IMR-90 (cell line): Measurements from ENCODE around the gene SEMA5A. TPM values are rescaled to one million over a fixed set of nuclear protein-coding genes. Genes with fewer than 3 reads are reported as not detected.

ENCODE experiments used
- ATAC-seq: fragments of 200-7000 bp; cut with Tn5 transposase; 2 replicates; pipeline ENCODE4 v1.9.1; 2020; ENCODE audit warnings: low read depth, mild to moderate bottlenecking, moderate library complexity
- BruUV-seq: library from RNA; stranded (reverse); fragments of 400-500 nt; replicated peaks from 2 replicates; lab custom pipeline; 2021; lab: Mats Ljungman, UMichigan
- CTCF ChIA-PET: fragments of 300-600 bp; formaldehyde crosslinking; extraction: SDS; loops from one replicate; lab custom pipeline; 2021; ENCODE audit warnings: antibody characterized with exemption; lab: Yijun Ruan, JAX
- POLR2A ChIA-PET: fragments of 300-600 bp; sonication (Branson Sonifier 250); formaldehyde crosslinking; loops from one replicate; lab custom pipeline; 2022; ENCODE audit warnings: antibody characterized with exemption; ENCODE audit not compliant: unreplicated experiment; lab: Charles Lee
- DNase-seq: peaks from one replicate; pipeline ENCODE4 v3.0.0; 2013
- H2AFZ ChIP-seq: replicated peaks from 2 replicates; pipeline ENCODE3; 2013; ENCODE audit warnings: low read length, mild to moderate bottlenecking; ENCODE audit not compliant: poor library complexity
- H2AK5ac ChIP-seq: 2 replicates; pipeline ENCODE4 v1.6.1; 2013; ENCODE audit warnings: low read depth, low read length, inconsistent platforms
- H2AK9ac ChIP-seq: replicated peaks from 2 replicates; pipeline ENCODE3; 2013; ENCODE audit warnings: mild to moderate bottlenecking, low read depth, low read length, moderate library complexity; ENCODE audit not compliant: poor library complexity
- H2BK120ac ChIP-seq: 2 replicates; pipeline ENCODE4 v1.6.1; 2013; ENCODE audit warnings: low read depth, low read length, inconsistent platforms
- H2BK15ac ChIP-seq: 3 replicates; pipeline ENCODE4 v1.6.1; 2013; ENCODE audit warnings: low read depth, low read length, inconsistent platforms
- H2BK20ac ChIP-seq: 2 replicates; pipeline ENCODE4 v1.6.1; 2013; ENCODE audit warnings: low read depth, mild to moderate bottlenecking, inconsistent platforms, low read length, moderate library complexity
- H2BK5ac ChIP-seq: 2 replicates; pipeline ENCODE4 v1.6.1; 2013; ENCODE audit warnings: mild to moderate bottlenecking, low read depth, low read length, inconsistent platforms; ENCODE audit not compliant: poor library complexity, severe bottlenecking
- H3K14ac ChIP-seq: replicated peaks from 2 replicates; pipeline ENCODE4 v1.6.1; 2013; ENCODE audit warnings: low read depth, low read length, inconsistent platforms
- H3K18ac ChIP-seq: 2 replicates; pipeline ENCODE4 v1.6.1; 2013; ENCODE audit warnings: low read depth, low read length, control low read depth
- H3K23ac ChIP-seq: 2 replicates; pipeline ENCODE4 v1.6.1; 2013; ENCODE audit warnings: low read depth, low read length, inconsistent platforms
- H3K27ac ChIP-seq: 2 replicates; pipeline ENCODE4 v1.5.1; 2013; ENCODE audit warnings: mild to moderate bottlenecking, control low read depth, low read length; ENCODE audit not compliant: insufficient read depth
- H3K27me3 ChIP-seq: 2 replicates; pipeline ENCODE4 v1.6.1; 2013; ENCODE audit warnings: low read length; ENCODE audit not compliant: control insufficient read depth, insufficient read depth
- H3K36me3 ChIP-seq: 2 replicates; pipeline ENCODE4 v1.6.1; 2013; ENCODE audit warnings: low read length, mixed read lengths; ENCODE audit not compliant: control insufficient read depth, insufficient read depth
- H3K4ac ChIP-seq: 2 replicates; pipeline ENCODE4 v1.6.1; 2013; ENCODE audit warnings: low read depth, low read length, inconsistent platforms
- H3K4me1 ChIP-seq: 2 replicates; pipeline ENCODE4 v1.6.1; 2013; ENCODE audit warnings: low read length, mixed read lengths; ENCODE audit not compliant: control insufficient read depth, insufficient read depth
- H3K4me2 ChIP-seq: 2 replicates; pipeline ENCODE4 v1.6.1; 2013; ENCODE audit warnings: low read depth, mild to moderate bottlenecking, control low read depth, low read length, moderate library complexity
- H3K4me3 ChIP-seq: 2 replicates; pipeline ENCODE4 v1.5.1; 2013; ENCODE audit warnings: low read depth, mild to moderate bottlenecking, control low read depth, low read length, moderate library complexity; ENCODE audit not compliant: insufficient read depth
- H3K56ac ChIP-seq: 2 replicates; pipeline ENCODE4 v1.6.1; 2013; ENCODE audit warnings: low read length, inconsistent platforms; ENCODE audit not compliant: insufficient read depth; ENCODE audit errors: extremely low read depth
- H3K79me1 ChIP-seq, 2 experiments: 2 replicates each; pipeline ENCODE4 v1.6.1; 2013; ENCODE audit warnings: low read length in 2 of 2, inconsistent platforms in 1 of 2, low read depth in 1 of 2
- H3K9ac ChIP-seq: 2 replicates; pipeline ENCODE4 v1.6.1; 2013; ENCODE audit warnings: low read depth, low read length, control low read depth
- H3K9me1 ChIP-seq: 2 replicates; pipeline ENCODE4 v1.6.1; 2013; ENCODE audit warnings: low read length, inconsistent platforms; ENCODE audit not compliant: insufficient read depth
- H3K9me3 ChIP-seq: 2 replicates; pipeline ENCODE4 v1.6.1; 2013; ENCODE audit warnings: low read length; ENCODE audit not compliant: control insufficient read depth, insufficient read depth
- H4K20me1 ChIP-seq: 2 replicates; pipeline ENCODE4 v1.6.1; 2013; ENCODE audit warnings: low read length, inconsistent platforms; ENCODE audit not compliant: insufficient read depth
- H4K5ac ChIP-seq: 2 replicates; pipeline ENCODE4 v1.6.1; 2013; ENCODE audit warnings: mild to moderate bottlenecking, low read depth, low read length, control low read depth
- H4K8ac ChIP-seq, 2 experiments: 2 replicates each; pipeline ENCODE4 v1.6.1; 2013; ENCODE audit warnings: low read depth in 2 of 2, low read length in 2 of 2, control low read depth in 1 of 2, inconsistent platforms in 1 of 2
- H4K91ac ChIP-seq: 2 replicates; pipeline ENCODE4 v1.6.1; 2013; ENCODE audit warnings: low read depth, low read length, inconsistent platforms; ENCODE audit not compliant: insufficient read depth
- BHLHE40 ChIP-seq: fragments of 150-350 bp; IDR thresholded peaks from 2 replicates; pipeline ENCODE4 v1.6.1; 2016; ENCODE audit warnings: mild to moderate bottlenecking, low read depth, low read length
- CEBPB ChIP-seq: IDR thresholded peaks from 2 replicates; pipeline ENCODE4 v1.6.1; 2012; ENCODE audit warnings: low read depth, low read length, improper control_type of control experiment
- CHD1 ChIP-seq: IDR thresholded peaks from 2 replicates; pipeline ENCODE4 v1.6.1; 2012; ENCODE audit warnings: low read depth, low read length, improper control_type of control experiment
- CTCF ChIP-seq: conservative IDR thresholded peaks from 2 replicates; pipeline ENCODE4 v1.5.1; 2012; ENCODE audit warnings: mild to moderate bottlenecking, low read depth, low read length, improper control_type of control experiment
- FOS ChIP-seq: fragments of 150-350 bp; IDR thresholded peaks from 2 replicates; pipeline ENCODE4 v1.6.1; 2016; ENCODE audit warnings: low read depth, low read length
- MAFK ChIP-seq: IDR thresholded peaks from 2 replicates; pipeline ENCODE4 v1.6.1; 2012; ENCODE audit warnings: low read depth, low read length, improper control_type of control experiment
- MAZ ChIP-seq: IDR thresholded peaks from 2 replicates; pipeline ENCODE4 v1.6.1; 2012; ENCODE audit warnings: low read depth, mild to moderate bottlenecking, low read length, improper control_type of control experiment, moderate library complexity, borderline replicate concordance
- MXI1 ChIP-seq: IDR thresholded peaks from 2 replicates; pipeline ENCODE4 v1.6.1; 2012; ENCODE audit warnings: low read depth, mild to moderate bottlenecking, low read length, moderate library complexity, borderline replicate concordance
- NFE2L2 ChIP-seq: fragments of 150-350 bp; IDR thresholded peaks from 2 replicates; pipeline ENCODE4 v1.6.1; 2016; ENCODE audit warnings: low read depth, mild to moderate bottlenecking, low read length
- POLR2A ChIP-seq: IDR thresholded peaks from 2 replicates; pipeline ENCODE4 v1.6.1; 2012; ENCODE audit warnings: mild to moderate bottlenecking, low read depth, low read length
- RAD21 ChIP-seq: IDR thresholded peaks from 2 replicates; pipeline ENCODE4 v1.6.1; 2012; ENCODE audit warnings: low read length, improper control_type of control experiment
- RCOR1 ChIP-seq: IDR thresholded peaks from 2 replicates; pipeline ENCODE4 v1.6.1; 2012; ENCODE audit warnings: mild to moderate bottlenecking, low read length, improper control_type of control experiment; ENCODE audit not compliant: insufficient replicate concordance
- RFX5 ChIP-seq: IDR thresholded peaks from 2 replicates; pipeline ENCODE4 v1.8.0; 2012; ENCODE audit warnings: low read depth, mild to moderate bottlenecking, low read length, moderate library complexity
- WGBS, 2 experiments: methylation state at CpG; one replicate each; pipeline versions ENCODE4 v1.1.5 to v1.1.7; 2013; ENCODE audit warnings: missing lambda C conversion rate in 2 of 2; ENCODE audit not compliant: insufficient read length in 1 of 2; ENCODE audit errors: extremely low coverage in 2 of 2; 5-methylcytosine and 5-hydroxymethylcytosine counted together
- dilution Hi-C: fragments of 300-500 bp; cut with HindIII; formaldehyde crosslinking; loops from one replicate; pipeline ENCODE4 v1.14.3; 2018; ENCODE audit warnings: low sequenced_read_pairs; ENCODE audit not compliant: unreplicated experiment
- in situ Hi-C: fragments of 300-500 bp; cut with MboI; formaldehyde crosslinking; loops from 3 replicates; pipeline ENCODE4 v1.14.3; 2019; ENCODE audit warnings: low sequenced_read_pairs, inconsistent platforms, mixed read lengths
- intact Hi-C: fragments of 100-400 bp; cut with micrococcal nuclease; formaldehyde crosslinking; loops from 2 replicates; pipeline ENCODE4 v1.10.0; 2022
- polyA plus RNA-seq, 3 experiments: library from polyadenylated mRNA; depleted of rRNA; stranded (reverse); fragments of >200 nt; gene quantifications; 2 replicates each; pipeline ENCODE4 v1.2.3, GENCODE V29; 2012; ENCODE audit warnings: low replicate concordance in 1 of 3
- total RNA-seq: library from RNA; depleted of rRNA; stranded (reverse); fragments of >200 nt; gene quantifications from 2 replicates; pipeline ENCODE4 v1.2.3, GENCODE V29; 2012
- TF ChIP-seq, protein P1 (sequence below): fragments of 150-350 bp; IDR thresholded peaks from 2 replicates; pipeline ENCODE4 v1.6.1; 2017; ENCODE audit warnings: mild to moderate bottlenecking, antibody characterized with exemption, low read length, low read depth

Gene SEMA5A
- total and polyA plus RNA-seq, 2 of the 4 experiments (the other 2 are of a cell fraction): 8.2 to 9.9 TPM

- Histone ChIP-seq H2BK5ac (no peak overlapping the region), H3K79me1 (peaks cover 30 to 52% of the 10 kb centered on the region in 2 experiments), H4K20me1 (peaks cover 15% of the 10 kb centered on the region; the same call in 1 of the 2 replicates), H2AFZ (no peak overlapping the region), H2BK120ac (no peak overlapping the region), H3K56ac (no peak overlapping the region), H3K4me3 (no peak overlapping the region), H3K4me2 (no peak overlapping the region), H2BK20ac (no peak overlapping the region), H4K8ac (no peak overlapping the region), H3K14ac (no peak overlapping the region), H3K9ac (no peak overlapping the region), H4K91ac (no peak overlapping the region), H3K27ac (no peak overlapping the region), H3K23ac (no peak overlapping the region), H4K5ac (no peak overlapping the region), H2AK5ac (no peak overlapping the region), H3K36me3 (peaks cover 2% of the 10 kb centered on the region; the same call in 1 of the 2 replicates), H3K9me3 (no peaks in the 10 kb centered on the region), H3K4me1 (peaks cover 16% of the 10 kb centered on the region), H3K9me1 (peaks cover 26% of the 10 kb centered on the region), H3K4ac (no peak overlapping the region), H3K18ac (no peak overlapping the region), H3K27me3 (no peaks in the 10 kb centered on the region), H2AK9ac (no peak overlapping the region), H2BK15ac (no peak overlapping the region)
- no TSS peak for BruUV-seq
- POLR2A ChIA-PET: no interaction called here
- dilution Hi-C loops: no loop called here
- no CpG with 5 or more reads among the region's 2 CpGs for WGBS, 2 experiments
- DNase-seq (peak; percentile 81), ATAC-seq (0 out of 2 replicates have a peak, but pooled peaks have one; percentile 14)
- intact Hi-C loops: no loop called here
- in situ Hi-C loops: no loop called here
- CTCF ChIA-PET: no interaction called here
- no peak for TF ChIP-seq RCOR1
- no peak for TF ChIP-seq NFE2L2
- TF ChIP-seq MAZ: no peak
- no peak for TF ChIP-seq RFX5
- no peak for TF ChIP-seq CHD1
- TF ChIP-seq, protein P1, sequence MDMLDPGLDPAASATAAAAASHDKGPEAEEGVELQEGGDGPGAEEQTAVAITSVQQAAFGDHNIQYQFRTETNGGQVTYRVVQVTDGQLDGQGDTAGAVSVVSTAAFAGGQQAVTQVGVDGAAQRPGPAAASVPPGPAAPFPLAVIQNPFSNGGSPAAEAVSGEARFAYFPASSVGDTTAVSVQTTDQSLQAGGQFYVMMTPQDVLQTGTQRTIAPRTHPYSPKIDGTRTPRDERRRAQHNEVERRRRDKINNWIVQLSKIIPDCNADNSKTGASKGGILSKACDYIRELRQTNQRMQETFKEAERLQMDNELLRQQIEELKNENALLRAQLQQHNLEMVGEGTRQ: no peak
- no peak for TF ChIP-seq POLR2A
- TF ChIP-seq MAFK: no peak
- no peak for TF ChIP-seq CTCF
- no peak for TF ChIP-seq RAD21
- no peak for TF ChIP-seq CEBPB
- TF ChIP-seq BHLHE40: no peak
- no peak for TF ChIP-seq FOS
- no peak for TF ChIP-seq MXI1
Measured at GRCh38 chr5:9373571-9373970, 172.3 kb downstream of the SEMA5A start.
